Sigmoid colon (tissue), 4 donors: ENCODE data around the gene ZNF101.

ENCODE experiments used
- CTCF ChIP-seq, 4 experiments: fragments of 450-650 bp in 3 of 4; fragments of 200-600 bp in 1 of 4; IDR thresholded peaks; one replicate each; pipeline ENCODE4 v1.5.1; 2016 to 2019; ENCODE audit warnings: antibody characterized with exemption in 4 of 4, mild to moderate bottlenecking in 3 of 4, moderate library complexity in 2 of 4
- EP300 ChIP-seq, 4 donors: sonication (generic); formaldehyde crosslinking; IDR thresholded peaks; one replicate each; pipeline ENCODE4 v1.6.1; 2017; ENCODE audit warnings: antibody characterized with exemption in 4 of 4
- POLR2A ChIP-seq, 2 donors: fragments of 450-650 bp; IDR thresholded peaks; one replicate each; pipeline ENCODE4 v1.6.1; 2016; ENCODE audit warnings: antibody characterized with exemption in 2 of 2, mild to moderate bottlenecking in 2 of 2, moderate library complexity in 2 of 2
- POLR2AphosphoS5 ChIP-seq, 4 donors: sonication (generic); formaldehyde crosslinking; IDR thresholded peaks; one replicate each; pipeline ENCODE4 v1.6.1; 2017; ENCODE audit warnings: antibody characterized with exemption in 4 of 4

DNA sequence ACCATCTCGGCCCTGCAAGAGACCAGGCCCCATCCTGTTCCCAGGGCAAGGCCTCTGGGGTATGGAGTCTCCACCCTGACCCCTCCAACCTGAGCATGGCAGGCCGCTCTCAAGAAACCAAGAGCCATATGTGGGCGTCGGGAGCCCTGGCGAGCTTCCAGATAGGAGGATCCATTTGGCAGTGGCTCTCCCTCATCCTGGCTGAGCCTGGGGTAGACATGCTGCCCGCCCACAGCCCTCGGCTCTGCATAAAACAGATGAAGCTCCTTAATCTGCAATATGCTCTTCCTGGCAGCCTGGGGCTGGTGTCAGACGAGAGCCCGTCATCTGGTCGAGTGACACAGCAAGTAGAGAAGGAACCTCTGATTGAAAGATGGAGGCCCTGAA lies 11.2 kb upstream of the ZNF101 start:
- TF ChIP-seq CTCF (IDR thresholded peaks at IDR 0.05) (no peak), POLR2A (IDR thresholded peaks at IDR 0.05) (no peak), POLR2AphosphoS5 (IDR thresholded peaks at IDR 0.05) (no peak), EP300 (IDR thresholded peaks at IDR 0.05) (no peak)
